D721Med (cell line): ENCODE results near the gene A2ML1.
"Not testable (repeated sequence)": the region's sequence is repeated elsewhere in the genome, so short reads cannot be mapped to it uniquely, and the experiment has no call there.

ENCODE experiments used
- DNase-seq: peaks from one replicate; pipeline ENCODE4 v3.0.0; 2011; ENCODE audit warnings: low spot score; ENCODE audit not compliant: insufficient read length
- FAIRE-seq: peaks from 2 replicates; lab custom pipeline; 2011; peaks lifted over from hg19 to GRCh38; lab: Jason Lieb, UNC
- TF ChIP-seq, protein P1 (sequence below): IDR thresholded peaks from 2 replicates; pipeline ENCODE4 v1.5.1; 2012; ENCODE audit warnings: mild to moderate bottlenecking, control low read depth; ENCODE audit not compliant: insufficient read depth; ENCODE audit errors: missing control alignments

The A2ML1 gene

GRCh38 chr12:8846305-8846704 is 23.9 kb downstream of the A2ML1 start:
- DNase-seq: no peak

GRCh38 chr12:8847435-8847834 is 25.0 kb downstream of the A2ML1 start:
- no peak for DNase-seq
- TF ChIP-seq, protein P1, sequence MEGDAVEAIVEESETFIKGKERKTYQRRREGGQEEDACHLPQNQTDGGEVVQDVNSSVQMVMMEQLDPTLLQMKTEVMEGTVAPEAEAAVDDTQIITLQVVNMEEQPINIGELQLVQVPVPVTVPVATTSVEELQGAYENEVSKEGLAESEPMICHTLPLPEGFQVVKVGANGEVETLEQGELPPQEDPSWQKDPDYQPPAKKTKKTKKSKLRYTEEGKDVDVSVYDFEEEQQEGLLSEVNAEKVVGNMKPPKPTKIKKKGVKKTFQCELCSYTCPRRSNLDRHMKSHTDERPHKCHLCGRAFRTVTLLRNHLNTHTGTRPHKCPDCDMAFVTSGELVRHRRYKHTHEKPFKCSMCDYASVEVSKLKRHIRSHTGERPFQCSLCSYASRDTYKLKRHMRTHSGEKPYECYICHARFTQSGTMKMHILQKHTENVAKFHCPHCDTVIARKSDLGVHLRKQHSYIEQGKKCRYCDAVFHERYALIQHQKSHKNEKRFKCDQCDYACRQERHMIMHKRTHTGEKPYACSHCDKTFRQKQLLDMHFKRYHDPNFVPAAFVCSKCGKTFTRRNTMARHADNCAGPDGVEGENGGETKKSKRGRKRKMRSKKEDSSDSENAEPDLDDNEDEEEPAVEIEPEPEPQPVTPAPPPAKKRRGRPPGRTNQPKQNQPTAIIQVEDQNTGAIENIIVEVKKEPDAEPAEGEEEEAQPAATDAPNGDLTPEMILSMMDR: no peak
- FAIRE-seq: no peak

More at GRCh38 chr12:8846305-8846704, 23.9 kb downstream of the A2ML1 start:
- TF ChIP-seq, protein P1: no peak
- no peak for FAIRE-seq

DNA sequence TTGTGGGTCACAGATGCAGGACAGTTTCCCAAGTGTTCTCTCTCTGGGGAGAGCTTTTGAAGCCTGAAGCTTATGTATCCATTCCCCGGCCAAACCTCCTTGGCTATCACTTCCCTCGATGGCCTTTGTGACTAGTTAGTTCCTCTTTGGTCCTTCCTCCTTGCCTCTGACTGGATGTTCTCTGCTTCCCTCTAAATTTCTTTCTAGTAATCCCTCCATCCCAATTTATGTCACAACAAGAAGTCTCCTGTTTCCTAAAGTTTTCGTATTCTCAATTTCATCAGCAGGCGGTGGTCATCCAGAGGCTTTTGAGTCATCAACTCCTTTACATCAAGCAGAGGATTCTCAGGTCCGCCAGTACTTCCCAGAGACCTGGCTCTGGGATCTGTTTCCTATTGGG is 27.5 kb downstream of the A2ML1 start:
- DNase-seq (no peak), FAIRE-seq (no peak)
- TF ChIP-seq, protein P1: no peak

DNA sequence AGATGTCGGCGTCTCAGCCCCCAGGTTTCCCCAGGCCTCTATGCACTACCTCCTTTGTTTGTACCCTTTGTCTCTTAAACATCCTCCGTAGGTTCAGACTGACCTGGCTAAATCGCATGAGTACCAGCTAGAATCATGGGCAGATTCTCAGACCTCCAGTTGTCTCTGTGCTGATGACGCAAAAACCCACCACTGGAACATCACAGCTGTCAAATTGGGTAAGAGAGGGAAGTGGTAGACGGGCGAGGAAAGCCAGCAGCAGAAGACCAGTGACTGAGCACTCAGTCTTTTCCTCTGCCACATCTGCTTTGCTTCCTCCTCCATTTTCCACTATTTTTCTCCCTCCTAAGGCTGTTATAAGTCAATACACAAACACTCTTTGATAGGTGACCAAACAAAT is 29.7 kb downstream of the A2ML1 start:
- DNase-seq: no peak
- no peak for FAIRE-seq
- TF ChIP-seq, protein P1: no peak

DNA sequence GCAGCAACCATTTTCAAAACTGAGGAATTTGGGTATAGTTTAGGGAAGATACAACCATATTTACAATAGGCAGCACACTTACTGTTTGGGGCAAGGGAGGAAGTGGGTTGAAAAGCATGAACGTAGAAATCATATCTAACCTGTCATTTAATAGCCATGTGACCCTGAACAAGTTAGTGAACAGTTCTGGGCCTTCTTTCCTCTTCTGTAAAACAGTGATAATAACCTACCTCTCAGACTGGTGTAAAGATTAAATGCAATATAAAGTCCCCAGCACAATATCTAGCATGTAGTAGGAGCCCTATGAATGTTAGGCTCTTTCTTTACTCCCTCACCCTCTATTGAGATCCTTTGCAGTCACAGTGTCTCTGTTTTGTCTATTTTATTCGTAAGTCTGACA is 33.5 kb downstream of the A2ML1 start:
- FAIRE-seq (no peak), DNase-seq (no peak)
- TF ChIP-seq, protein P1: no peak

DNA sequence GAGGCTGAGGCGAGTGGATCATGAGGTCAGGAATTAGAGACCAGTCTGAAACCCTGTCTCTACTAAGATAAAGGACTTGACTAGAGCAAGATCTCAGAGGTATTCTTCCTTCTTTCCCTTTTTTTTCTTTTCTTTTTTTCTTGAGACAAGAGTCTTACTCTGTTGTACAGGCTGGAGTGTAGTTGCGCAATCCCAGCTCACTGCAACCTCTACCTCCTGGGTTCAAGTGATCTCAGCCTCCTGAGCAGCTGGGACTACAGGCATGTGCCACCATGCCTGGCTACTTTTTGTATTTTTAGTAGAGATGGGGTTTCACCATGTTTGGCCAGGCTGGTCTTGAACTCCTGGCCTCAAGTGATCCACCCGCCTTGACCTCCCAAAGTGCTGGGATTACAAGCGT is 37.0 kb downstream of the A2ML1 start:
- DNase-seq, FAIRE-seq: not testable (repeated sequence)

DNA sequence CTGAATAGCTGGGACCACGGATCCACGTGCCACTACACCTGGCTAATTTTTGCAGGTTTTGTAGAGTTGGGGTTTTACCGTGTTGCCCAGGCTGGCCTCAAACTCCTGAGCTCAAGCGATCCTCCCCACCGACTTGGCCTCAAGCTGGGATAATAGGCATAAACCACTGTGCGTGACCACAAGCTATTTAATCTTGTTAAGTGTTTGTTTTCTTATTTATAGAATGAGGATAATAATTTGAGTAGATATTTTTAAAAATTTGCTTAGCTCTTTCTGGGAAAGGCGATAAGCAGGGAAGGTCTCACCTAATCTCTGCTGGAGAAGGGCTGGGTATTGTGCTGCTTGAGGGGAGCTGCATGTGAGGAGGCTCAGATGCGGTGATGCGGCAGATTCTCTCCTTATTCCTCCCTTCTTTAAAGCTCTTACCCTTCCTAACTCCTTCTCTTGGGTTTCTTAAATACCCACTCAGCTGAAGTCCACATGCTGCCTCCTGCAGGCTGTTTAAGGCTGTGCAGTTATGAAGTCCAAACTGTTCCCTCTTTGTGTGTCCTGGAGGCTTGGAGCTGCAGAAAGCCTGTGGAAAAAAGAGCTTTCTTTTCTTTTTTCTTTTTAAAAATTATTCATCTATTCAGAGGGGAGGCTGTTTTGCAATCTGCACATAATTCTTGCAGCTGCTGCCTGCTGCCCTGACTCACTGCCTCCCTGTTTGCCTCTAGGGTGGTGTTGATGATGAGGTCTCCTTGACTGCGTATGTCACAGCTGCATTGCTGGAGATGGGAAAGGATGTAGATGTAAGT is 37.9 kb downstream of the A2ML1 start:
- DNase-seq (peak; percentile 37), FAIRE-seq (no peak)

More for the DNA sequence above, 37.9 kb downstream of the A2ML1 start:
- TF ChIP-seq, protein P1: peak; percentile 59
